GM21723 (cell line): ENCODE data around the gene KRTAP12-2.
"Not testable (repeated sequence)": the region's sequence is repeated elsewhere in the genome, so short reads cannot be mapped to it uniquely, and the experiment has no call there.

Source experiments
- ATAC-seq: cut with Tn5 transposase; IDR thresholded peaks from one replicate; pipeline ENCODE4 v1.9.1; 2021; ENCODE audit warnings: mild to moderate bottlenecking, moderate library complexity; ENCODE audit not compliant: unreplicated experiment

The KRTAP12-2 gene

GRCh38 chr21:44653656-44654575, 12.8 kb downstream of the KRTAP12-2 start:
- ATAC-seq: no peak

DNA sequence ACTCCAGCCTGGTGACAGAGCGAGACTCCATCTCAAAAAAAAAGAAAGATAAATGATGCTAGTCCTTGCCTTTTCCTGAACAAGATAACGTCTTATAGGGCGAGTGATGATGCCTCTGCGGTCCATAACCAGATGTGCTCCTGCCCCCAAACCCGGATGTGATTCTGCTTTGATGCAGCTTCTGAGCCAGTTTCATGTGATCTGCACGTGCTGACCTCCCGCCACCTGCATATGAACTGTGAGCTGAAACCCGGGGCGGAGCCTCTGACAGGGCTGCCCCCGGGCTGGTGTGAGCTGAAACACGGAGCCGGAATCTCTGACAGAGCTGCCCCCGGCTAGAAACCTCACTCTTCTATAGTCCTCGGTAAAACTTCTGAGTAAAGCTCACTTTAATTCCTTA, 13.6 kb downstream of the KRTAP12-2 start:
- ATAC-seq: no peak

- ATAC-seq: no peak
Observed at GRCh38 chr21:44650973-44651675, 15.6 kb downstream of the KRTAP12-2 start.

DNA sequence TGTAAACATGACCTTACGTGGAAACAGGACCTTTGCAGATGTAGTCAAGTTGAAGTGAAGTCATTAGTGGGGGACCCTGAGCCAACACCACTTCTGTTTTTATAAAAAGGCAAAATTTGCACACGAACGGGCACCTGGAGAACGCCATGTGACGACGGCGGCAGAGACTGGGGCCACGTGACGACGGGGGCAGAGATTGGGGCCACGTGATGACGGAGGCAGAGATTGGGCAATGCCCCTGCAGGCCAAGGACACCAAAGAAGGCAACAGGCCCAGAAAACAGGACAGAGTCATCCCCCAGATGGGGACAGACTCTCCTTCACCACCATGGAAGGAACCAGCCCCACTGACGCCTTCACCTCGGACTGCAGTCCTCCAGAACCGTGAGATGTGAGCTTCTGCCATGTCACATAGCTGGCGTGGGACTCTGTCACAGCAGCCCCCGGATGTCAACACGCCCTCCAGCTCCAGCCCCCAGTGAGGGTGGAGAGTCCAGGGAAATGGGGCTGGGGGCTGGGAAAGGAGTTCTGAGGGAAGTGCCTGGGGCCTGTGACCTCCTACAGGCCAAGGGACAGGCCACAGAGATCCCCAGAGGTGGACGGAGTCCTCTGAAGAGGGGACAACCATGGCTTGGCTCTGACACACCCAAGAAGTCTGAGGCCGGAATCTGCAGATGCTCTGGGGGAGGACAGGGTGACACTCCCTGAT, 16.3 kb downstream of the KRTAP12-2 start:
- ATAC-seq: no peak

DNA sequence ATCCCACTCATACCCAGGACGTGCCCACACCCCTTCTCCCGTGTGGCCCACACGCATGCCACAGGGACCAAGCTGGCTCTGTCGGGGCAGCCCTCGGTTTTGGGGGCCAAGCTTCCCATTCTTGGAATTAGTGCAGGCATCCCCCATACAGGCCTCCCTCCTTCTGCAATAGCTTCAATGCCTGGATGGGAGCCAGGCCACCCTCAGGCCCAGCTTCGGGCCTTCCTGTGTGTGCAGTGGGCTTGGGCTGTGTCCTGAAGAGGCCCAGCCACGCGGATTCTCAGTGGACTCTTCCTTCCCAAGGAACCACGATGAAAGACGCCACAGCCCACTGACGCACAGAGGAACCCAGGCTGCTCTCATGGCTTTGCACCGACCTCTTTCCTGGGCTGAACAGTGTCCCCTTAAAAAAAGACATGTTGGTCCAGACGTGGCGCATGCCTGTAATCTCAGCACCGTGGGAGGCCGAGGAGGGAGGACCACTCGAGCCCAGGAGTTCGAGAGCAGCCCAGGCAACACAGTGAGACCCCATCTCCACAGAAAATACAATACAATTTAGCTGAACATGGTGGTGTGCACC, 17.1 kb downstream of the KRTAP12-2 start:
- no peak for ATAC-seq

DNA sequence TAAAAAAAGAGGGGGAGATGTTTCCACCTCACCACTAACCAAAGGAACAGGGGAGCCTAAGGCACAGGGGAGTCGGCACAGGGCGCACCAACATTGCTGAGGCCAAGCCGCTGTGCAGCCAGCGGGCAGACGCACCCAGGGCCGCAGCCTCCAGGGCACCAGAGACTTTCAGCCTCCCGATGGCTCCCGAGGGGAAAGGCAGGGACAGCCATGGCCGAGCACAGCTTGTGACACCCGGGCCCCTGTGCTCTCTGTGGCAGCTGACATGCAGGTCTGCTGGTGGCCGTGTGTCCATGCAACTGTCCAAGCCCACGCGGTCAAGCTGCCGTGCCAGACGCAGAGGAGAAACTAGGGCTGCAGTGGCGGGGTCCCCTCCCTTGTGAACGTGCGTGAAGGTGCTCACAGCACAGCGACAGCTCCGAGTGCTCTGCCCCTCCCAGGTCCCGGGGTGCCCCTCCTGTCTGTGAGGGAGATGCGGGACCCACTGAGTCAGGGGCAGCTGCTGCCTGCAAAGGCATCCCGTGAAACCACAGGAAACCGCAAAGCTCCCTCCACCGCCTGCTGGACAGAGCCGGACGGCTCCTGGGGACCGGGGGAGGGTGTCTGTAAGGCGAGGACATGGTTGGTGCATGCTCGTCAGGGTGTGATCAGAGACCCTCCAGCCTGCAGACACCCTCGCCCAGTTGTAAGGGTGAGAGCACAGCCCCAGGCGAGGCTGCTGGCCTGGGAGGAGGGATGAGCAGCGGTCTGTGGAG, 18.0 kb downstream of the KRTAP12-2 start:
- ATAC-seq: no peak

DNA sequence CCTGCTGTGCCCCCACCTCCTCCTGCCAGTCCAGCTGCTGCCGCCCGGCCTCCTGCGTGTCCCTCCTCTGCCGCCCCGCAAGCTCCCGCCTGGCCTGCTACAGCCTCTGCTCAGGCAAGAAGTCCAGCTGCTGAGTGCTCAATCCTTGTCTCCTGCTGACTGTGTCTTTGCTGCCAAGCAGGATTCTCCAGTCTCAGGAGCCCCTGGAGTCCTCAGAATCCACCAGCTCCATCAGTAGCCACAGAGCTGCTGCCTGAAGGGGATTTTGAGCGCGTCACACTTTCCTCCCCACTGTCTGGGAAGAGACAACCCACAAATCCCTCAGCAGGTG, 19.5 kb downstream of the KRTAP12-2 start:
- ATAC-seq: no peak

DNA sequence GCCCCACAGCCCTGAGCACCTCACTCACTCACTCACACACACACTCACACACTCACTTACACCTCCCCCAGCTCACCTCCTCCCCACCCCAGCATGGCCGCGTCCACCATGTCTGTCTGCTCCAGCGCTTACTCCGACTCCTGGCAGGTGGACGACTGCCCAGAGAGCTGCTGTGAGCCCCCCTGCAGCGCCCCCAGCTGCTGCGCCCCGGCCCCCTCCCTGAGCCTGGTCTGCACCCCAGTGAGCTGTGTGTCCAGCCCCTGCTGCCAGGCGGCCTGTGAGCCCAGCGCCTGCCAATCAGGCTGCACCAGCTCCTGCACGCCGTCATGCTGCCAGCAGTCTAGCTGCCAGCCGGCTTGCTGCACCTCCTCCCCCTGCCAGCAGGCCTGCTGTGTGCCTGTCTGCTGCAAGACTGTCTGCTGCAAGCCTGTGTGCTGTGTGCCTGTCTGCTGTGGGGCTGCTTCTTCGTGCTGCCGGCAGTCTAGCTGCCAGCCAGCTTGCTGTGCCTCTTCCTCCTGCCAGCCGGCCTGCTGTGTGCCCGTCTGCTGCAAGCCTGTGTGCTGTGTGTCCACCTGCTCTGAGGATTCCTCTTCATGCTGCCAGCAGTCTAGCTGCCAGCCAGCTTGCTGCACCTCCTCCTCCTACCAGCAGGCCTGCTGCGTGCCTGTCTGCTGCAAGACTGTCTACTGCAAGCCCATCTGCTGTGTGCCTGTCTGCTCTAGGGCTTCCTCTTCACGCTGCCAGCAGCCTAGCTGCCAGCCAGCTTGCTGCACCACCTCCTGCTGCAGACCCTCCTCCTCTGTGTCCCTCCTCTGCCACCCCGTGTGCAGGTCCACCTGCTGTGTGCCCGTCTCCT, 20.1 kb downstream of the KRTAP12-2 start, which contains the start of gene KRTAP10-11:
Gene KRTAP10-11 (plus strand): TSS at position 49 of the 856 bp plus-strand sequence. CDS start 45 bp downstream, at position 94.
- not testable (repeated sequence) for ATAC-seq

DNA sequence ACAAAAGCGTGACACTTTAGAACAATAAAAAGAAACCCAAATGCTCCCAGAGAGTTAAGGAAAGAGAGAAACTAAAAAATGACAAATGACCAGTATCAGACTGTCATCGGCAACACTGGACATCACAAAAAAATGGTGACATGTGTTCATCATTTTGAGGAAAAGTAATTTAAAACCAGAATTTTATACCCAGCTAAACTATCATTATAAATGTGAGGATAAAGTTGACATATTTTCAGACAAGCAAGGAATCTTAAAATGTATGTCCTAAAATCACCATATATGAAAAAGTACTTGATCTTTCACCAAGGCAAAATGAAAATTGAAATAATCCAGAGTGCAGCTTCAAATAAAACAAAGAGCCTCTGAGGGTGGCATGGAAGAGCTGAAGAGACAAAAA, 21.8 kb downstream of the KRTAP12-2 start:
- ATAC-seq: no peak

- ATAC-seq: no peak
Observed at GRCh38 chr21:44643741-44644310, 22.9 kb downstream of the KRTAP12-2 start.

- no peak for ATAC-seq
Observed at GRCh38 chr21:44640761-44641160, 26.0 kb downstream of the KRTAP12-2 start.

DNA sequence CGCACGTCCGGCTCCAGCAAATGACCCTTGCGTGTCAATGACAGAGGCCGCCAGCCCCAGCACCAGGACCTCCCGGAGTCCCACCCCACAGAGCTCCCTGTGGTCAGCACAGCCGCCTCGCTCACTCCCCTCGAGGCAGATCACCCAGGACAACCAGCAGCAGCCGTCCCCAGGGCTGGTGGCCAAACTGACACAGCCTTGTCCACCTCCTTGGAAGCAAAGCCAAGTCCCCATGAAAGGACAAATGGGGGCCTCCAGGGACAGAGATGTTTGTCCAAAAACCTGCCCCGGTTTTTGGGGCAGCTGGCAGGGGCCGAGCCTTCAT, 27.4 kb downstream of the KRTAP12-2 start:
- no peak for ATAC-seq

GRCh38 chr21:44638506-44639330, 28.0 kb downstream of the KRTAP12-2 start:
- ATAC-seq: not testable (repeated sequence)

GRCh38 chr21:44637851-44638348, 28.8 kb downstream of the KRTAP12-2 start:
- not testable (repeated sequence) for ATAC-seq

DNA sequence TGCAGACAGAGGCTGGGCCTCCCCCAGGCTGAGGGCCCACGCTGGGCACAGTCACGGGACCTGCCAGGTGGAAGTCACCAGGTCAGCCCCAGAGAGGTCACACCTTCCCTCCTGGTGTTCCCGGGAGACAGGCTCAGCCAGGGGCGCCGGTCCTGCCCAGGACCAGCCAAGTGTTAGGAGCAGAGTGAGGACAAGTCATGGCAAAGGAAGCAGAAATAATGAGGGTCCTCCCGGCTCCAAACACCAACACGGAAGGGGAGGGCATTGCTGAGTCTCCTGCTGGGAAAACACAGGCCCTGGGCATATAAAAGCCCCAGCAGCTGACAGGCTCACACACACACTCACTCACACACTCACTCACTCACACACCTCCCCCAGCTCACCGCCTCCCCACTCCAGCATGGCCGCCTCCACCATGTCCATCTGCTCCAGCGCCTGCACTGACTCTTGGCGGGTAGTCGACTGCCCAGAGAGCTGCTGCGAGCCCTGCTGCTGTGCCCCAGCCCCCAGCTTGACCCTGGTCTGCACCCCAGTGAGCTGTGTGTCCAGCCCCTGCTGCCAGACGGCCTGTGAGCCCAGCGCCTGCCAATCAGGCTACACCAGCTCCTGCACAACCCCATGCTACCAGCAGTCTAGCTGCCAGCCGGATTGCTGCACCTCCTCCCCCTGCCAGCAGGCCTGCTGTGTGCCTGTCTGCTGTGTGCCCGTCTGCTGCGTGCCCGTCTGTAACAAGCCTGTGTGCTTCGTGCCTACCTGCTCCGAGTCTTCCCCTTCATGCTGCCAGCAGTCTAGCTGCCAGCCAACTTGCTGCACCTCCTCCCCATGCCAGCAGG, 29.5 kb downstream of the KRTAP12-2 start, which contains the start of gene KRTAP10-10:
Gene KRTAP10-10 (plus strand): TSS at position 339 of the 833 bp plus-strand sequence. CDS start 62 bp downstream, at position 401.
- ATAC-seq: no peak

- ATAC-seq: no peak
Observed at GRCh38 chr21:44636209-44637017, 30.3 kb downstream of the KRTAP12-2 start.
